H7 (cell line): ENCODE results near the gene ASIC2. TPM values are rescaled to one million over a fixed set of nuclear protein-coding genes. Genes with fewer than 3 reads are reported as not detected.

ENCODE experiments used
- DNase-seq: peaks from one replicate; pipeline ENCODE4 v3.0.0; 2012
- H3K27me3 ChIP-seq: 2 replicates; pipeline ENCODE4 v1.6.0; 2011; ENCODE audit warnings: mild to moderate bottlenecking, low read length; ENCODE audit not compliant: control insufficient read depth, insufficient read depth
- H3K36me3 ChIP-seq: replicated peaks from 2 replicates; pipeline ENCODE4 v1.5.1; 2011; ENCODE audit warnings: low read length; ENCODE audit not compliant: control insufficient read depth, insufficient read depth
- H3K4me3 ChIP-seq: 2 replicates; pipeline ENCODE4 v1.5.1; 2011; ENCODE audit warnings: low read depth, mild to moderate bottlenecking, control low read depth, low read length, moderate library complexity; ENCODE audit not compliant: insufficient read depth
- total RNA-seq: library from RNA; depleted of rRNA; stranded (reverse); fragments of >200 nt; shearing (Covaris generic); gene quantifications from 2 replicates; pipeline ENCODE4 v1.2.3, GENCODE V29; 2014

Gene ASIC2
- total RNA-seq, 1 experiment from 2014 or later: 5.5 TPM

DNA sequence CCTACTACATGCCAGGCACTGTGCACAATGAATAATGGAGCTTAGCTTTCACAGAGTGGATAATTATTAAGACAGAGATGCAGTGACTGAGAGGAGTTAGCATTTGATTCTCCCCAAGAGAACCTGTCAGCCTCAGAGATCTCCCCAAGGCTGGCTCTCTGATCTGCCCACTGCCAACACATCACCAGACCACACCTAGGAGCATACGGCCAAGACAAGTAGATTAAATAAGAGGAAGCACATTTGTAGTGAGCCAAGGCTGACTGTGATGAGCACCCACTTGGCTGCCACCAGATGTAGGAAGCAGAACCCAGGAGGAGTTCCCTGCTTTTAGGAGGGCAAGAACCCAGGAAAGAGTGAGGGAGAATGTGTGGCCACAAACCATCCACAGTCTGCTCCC, 171.3 kb downstream of the ASIC2 start:
- Histone ChIP-seq H3K27me3 (no peaks in the 10 kb centered on the region), H3K36me3 (no peaks in the 10 kb centered on the region), H3K4me3 (no peak overlapping the region)
- no peak for DNase-seq

DNA sequence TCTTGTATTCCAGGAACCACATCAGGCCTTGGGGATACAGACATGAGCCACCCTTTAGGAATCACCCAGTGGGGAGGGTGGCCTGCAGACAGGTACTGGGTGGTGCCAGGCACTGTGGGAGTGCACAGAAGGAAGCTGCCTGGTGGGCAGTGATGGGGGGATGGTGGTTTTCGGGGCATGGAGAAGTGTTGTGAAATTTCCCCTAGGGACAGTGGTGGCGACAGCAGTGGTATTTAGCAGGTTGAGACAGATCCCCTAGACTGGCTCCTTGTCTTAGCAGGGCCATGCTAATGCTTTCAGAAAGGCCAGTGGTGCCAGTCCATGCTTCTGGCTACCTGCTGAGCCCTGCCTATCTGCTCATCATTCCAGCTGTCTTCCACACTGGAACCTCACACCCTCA, 171.8 kb downstream of the ASIC2 start:
- Histone ChIP-seq H3K27me3 (no peaks in the 10 kb centered on the region), H3K4me3 (no peak overlapping the region), H3K36me3 (no peaks in the 10 kb centered on the region)
- no peak for DNase-seq

DNA sequence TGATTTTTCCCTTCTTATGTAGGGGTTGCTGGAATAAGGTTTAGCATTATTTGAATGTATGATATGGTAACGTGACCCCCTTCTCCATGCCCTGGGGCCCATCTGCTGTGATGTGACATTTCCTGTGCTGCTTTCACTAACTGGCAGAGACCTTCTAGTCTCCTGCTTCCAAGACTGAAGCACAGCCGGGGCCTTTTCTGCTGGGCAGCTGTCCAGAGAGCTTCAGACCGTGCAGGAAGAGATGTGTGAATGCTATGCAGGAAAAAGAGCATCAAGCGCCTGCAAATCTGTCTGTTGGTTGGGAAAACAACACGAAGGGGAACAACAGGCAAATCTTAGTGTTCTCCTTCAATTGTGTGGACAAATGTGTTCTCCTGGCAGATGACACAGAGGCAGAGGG, 173.0 kb downstream of the ASIC2 start:
- no peak for DNase-seq
- Histone ChIP-seq H3K27me3 (no peaks in the 10 kb centered on the region), H3K36me3 (no peaks in the 10 kb centered on the region), H3K4me3 (no peak overlapping the region)

DNA sequence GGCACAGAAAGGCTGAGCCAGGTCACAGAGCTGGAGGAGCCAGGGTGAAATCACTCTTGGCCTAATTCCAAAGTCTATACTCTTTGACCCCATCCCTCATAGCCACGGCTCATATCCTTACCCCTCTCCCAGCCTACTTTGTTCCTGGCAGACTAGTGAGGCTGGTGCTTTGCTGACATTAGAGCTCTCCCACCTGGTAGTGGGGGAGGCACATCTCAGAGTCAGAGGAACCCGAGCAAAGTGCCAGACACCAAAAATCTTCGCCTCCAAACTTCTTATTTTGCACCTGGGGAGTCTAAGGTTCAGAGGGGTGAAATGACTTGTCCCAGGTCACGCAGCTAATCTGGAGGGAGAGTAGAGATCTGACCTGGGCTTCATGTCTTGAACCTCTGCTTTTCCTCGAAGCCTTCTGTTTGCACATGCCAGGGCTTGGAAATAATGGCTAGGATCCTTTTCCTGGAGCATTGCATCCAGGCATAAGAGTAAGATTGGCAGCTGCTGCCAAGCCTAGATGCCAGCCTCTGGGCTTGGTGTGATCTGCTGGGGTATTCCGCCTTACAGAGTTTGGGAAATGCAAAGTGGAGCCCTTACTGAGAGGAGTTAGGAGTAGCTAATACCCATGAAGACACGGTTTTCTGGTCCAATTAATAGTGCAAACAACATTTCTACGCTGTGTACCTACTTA, 174.6 kb downstream of the ASIC2 start:
- Histone ChIP-seq H3K27me3 (no peaks in the 10 kb centered on the region), H3K36me3 (no peaks in the 10 kb centered on the region)
- DNase-seq: no peak

DNA sequence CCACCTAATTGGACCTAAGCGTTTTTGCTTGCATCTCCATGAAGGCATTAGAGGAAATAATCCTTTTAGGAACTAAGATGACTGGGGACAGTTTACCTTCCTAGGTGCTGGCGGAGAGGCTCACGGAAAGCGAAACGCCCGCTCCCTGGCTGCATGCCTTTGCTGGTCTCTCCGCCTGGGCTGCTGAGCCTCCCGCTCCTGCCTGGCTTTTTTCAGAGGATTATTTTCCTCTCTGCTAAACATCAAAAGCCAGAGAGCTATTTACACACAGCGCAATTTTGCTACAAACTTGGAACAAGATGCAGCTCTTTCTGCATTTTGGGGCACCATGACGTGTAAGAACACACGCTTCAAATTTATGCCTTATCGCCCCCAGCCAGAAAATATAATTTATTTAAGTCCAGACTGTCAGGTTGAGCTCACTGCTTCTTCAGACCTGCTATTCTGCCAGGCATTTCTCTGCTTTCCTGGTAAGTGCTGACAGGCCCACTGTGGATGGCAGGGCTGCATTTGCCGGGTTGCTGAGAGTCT, 177.0 kb downstream of the ASIC2 start:
- Histone ChIP-seq H3K27me3 (no peaks in the 10 kb centered on the region), H3K4me3 (no peak overlapping the region), H3K36me3 (no peaks in the 10 kb centered on the region)
- no peak for DNase-seq

More for the DNA sequence above, 174.6 kb downstream of the ASIC2 start:
- no peak overlapping the region for H3K4me3 ChIP-seq

DNA sequence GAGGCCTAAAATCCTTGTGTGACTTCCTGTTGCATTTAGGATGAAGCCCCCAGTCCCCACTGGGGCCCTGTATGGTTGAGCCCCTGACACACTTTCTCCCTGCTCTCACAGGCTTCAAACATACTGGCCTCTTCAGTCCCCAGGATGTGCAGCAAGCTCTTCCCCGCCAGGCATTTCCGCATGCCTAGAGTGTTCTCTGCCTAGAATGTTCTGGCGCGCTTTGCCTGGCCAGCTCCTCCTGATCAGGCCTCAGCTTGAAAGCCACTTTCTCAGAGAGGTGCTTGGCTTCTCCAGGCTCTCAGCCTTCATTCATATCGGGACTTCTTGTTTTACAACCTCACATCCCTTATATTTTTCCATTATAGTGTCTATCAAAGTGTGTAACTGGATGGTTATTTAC, 177.7 kb downstream of the ASIC2 start:
- Histone ChIP-seq H3K4me3 (no peak overlapping the region), H3K27me3 (no peaks in the 10 kb centered on the region), H3K36me3 (no peaks in the 10 kb centered on the region)
- no peak for DNase-seq

DNA sequence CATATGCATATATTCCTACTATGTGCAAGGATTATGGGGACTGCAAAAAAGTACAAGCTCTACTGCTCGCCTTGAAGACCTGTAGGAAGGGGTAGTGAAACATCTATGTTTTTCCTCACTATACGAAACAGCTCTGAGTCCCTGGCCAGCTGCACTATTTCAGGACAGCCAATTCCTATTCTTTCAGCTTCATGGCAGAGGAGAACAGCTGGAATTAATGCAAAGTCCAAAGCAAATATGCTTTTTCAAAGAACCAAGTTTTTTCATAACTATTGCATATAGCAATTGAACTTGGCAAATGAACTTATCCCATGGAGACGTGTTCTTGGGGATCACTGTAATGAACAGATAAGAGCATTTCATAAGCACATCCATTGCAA, 179.1 kb downstream of the ASIC2 start:
- H3K27me3 ChIP-seq: no peaks in the 10 kb centered on the region
- no peak overlapping the region for H3K4me3 ChIP-seq
- DNase-seq: no peak
- no peaks in the 10 kb centered on the region for H3K36me3 ChIP-seq

DNA sequence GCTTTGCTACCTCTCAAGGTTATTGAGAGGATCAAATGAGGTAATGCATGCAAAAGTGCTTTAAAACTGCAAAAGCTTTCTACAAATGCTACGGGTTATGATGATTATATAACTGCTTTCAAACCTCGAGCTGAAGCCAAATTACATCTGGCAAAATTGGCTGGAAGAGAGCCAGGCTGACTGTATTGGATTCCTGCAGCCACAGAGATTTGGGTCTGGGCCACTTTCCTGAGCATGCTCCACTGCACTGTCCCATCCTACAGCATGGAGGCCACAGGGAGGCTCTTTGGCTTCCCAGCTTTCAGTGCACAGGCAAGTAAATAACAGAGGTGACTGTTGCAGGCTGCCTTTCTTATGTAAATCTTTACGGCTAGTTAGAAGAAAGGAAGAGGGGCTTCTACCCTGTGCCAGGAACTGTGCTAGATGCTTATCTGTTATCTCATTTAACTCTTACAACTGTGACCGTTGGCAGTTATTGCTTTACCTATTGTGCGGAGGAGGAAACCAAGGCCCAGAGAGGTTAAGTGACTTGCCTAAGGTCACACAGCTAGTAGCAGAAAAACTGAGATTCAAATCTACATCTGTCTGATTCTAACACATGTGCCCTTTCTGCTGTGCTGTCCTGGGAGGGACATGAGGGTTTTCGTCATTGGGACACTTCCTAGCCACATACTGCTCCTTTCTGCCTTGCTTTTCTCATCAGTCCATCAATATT, 179.7 kb downstream of the ASIC2 start:
- Histone ChIP-seq H3K27me3 (no peaks in the 10 kb centered on the region), H3K36me3 (no peaks in the 10 kb centered on the region), H3K4me3 (no peak overlapping the region)
- DNase-seq: peak; percentile 42

DNA sequence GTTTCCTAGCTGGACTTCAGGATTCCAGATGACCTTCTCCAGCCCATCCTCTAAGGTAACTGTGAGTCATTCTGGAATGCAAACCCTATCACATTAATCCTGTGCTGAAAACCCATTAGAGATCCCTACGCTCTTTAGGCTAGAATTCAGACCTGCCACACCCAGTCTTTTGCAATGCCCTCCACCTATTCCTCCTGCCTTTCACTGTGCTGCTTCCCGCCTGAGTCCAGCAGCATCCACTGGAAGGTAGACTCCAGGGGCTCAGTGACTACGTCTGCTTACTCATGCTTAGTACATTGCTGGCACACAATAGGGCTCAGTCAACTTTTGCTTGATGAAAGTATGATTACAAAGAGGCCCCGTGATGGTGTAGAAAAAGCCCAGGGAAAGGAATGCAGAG, 180.3 kb downstream of the ASIC2 start:
- H3K27me3 ChIP-seq: no peaks in the 10 kb centered on the region; the same call in 1 of the 2 replicates
- DNase-seq: no peak
- no peak overlapping the region for H3K4me3 ChIP-seq
- no peaks in the 10 kb centered on the region for H3K36me3 ChIP-seq

DNA sequence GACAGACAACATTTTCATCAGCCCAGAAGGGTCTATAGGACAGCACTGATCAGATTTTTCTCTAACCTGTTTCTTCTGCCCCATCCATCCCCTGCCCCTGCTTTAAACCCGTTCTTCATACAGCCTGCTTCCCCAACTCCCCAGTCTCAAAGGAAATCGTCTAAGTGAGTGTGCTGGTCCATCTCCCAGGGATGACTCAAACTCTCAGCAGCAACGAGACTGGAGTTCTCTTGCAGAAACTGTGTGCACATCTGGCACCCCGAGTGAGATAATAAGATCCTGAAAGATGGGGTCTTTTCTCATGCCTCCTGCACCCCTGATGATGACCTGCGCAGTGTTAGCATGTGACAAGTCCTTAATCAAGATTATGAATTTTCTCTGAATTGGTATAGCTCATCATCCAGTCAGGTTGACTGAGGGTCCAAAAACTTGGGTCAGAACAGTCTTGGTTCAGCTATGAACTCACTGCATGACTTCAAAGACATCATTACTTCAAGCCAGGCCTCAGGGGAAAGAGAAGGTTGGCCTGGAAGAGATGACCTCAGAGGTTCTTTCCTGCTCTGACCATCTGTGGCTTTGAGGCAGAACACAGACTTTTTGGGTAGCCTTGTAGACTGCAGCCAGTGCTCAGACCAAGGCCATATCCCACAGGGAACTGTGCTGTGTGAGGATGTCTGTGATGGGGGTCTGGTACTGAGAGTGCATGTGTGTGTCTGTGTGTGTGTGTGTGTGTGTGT, 183.6 kb downstream of the ASIC2 start:
- H3K4me3 ChIP-seq: no peak overlapping the region
- no peak for DNase-seq
- no peaks in the 10 kb centered on the region for H3K36me3 ChIP-seq
- H3K27me3 ChIP-seq: no peaks in the 10 kb centered on the region; the same call in 1 of the 2 replicates

DNA sequence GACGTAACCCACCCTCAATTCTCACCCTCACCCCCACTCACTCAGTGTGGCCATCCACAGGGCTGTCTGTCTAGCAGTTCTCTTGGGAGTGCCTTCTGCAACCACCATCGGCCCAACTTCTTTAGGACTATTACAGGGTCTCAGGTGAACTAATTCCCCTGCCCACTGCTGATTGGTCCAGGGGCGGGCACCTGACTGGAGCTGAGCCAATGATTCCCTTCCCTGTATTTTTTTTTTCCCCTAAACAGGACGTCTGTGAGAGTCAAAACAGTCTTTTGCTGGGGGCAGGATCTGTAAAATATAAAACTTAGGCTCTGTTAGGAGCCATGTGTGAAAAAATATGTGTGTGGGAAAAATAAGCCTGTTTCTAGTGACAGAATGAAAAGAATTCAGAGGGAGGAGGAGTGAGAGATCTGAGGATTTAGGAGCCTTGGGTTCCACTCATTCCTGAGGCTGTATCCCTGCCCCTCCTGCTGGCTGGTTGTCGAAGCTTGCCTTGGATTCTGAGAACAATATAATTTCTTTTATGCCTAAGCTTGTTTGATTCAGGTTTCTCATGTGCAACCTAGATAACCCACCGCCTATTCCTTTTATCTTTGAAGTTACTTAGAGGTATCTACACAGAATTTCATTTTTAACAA, 186.4 kb downstream of the ASIC2 start:
- H3K4me3 ChIP-seq: no peak overlapping the region
- no peak for DNase-seq
- H3K27me3 ChIP-seq: no peaks in the 10 kb centered on the region; the same call in 1 of the 2 replicates
- no peaks in the 10 kb centered on the region for H3K36me3 ChIP-seq

DNA sequence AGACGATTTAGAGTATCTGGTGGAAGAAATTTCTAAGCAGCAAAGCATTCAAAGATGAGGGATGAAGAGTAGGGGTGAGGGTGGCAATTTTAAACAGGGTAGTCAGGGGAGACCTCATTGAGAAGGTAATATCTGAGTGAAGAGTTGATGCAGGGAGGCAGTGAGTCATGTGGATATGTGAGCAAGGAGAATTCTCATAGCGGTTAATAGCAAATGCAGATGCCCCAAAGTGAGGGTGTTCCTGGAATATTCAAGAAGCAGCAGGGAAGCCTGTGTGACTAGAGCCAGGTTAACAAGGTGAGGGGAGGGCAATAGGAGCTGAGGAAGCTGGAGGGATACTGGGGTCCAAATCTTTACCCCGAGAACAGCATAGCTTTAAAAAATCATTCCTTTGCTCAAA, 187.2 kb downstream of the ASIC2 start:
- H3K4me3 ChIP-seq: no peak overlapping the region
- no peak for DNase-seq
- no peaks in the 10 kb centered on the region for H3K36me3 ChIP-seq
- no peaks in the 10 kb centered on the region; the same call in 1 of the 2 replicates for H3K27me3 ChIP-seq

DNA sequence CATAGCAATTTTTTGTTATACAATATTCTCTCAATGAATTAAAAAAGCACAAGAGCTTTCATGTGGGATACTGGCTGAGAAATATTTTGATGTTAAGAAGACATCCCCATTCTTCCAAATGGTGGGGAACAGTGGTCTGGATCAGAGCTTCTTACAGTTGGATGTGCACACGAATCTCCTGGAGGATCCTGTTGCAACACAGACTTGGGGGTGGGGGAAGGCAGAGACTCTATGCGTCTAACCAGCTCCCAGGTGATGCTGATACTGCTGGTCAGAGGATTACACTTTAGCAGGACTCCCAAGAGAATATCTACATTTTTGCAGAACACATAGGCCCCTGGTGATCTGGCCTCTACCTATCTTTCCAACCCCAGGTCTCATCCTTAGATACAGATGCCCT, 193.2 kb downstream of the ASIC2 start:
- no peak for DNase-seq
- Histone ChIP-seq H3K36me3 (no peaks in the 10 kb centered on the region), H3K4me3 (no peak overlapping the region), H3K27me3 (no peaks in the 10 kb centered on the region)

DNA sequence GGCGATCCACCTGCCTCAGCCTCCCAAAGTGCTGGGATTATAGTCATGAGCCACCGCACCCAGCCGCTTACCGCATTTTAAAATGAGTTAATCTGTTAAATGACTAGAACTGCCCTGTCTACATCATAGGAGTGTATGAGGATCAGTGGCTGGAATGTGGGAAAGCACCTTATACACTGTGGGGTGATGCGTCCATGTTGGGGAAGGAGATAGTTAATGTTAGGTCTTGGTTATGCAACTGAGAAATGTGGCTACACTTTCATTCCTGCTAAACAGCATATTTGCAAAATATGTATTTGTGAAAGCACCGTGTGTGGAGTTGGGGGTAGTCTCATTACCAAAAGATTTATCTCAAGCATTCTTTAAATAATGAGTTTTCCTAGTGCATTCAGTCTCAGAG, 193.8 kb downstream of the ASIC2 start:
- Histone ChIP-seq H3K27me3 (no peaks in the 10 kb centered on the region), H3K4me3 (no peak overlapping the region), H3K36me3 (no peaks in the 10 kb centered on the region)
- DNase-seq: no peak
